Nephron progenitor cell (in vitro differentiated cells): ENCODE results near the gene REL.

Source experiments
- DNase-seq: peaks from one replicate; pipeline ENCODE4 v3.0.0; 2021
- H3K27ac Mint-ChIP-seq: 2 replicates; pipeline ENCODE4 v1.8.0; 2021; ENCODE audit warnings: mild to moderate bottlenecking, moderate library complexity, mixed read lengths
- H3K27me3 Mint-ChIP-seq: 2 replicates; pipeline ENCODE4 v1.8.0; 2021; ENCODE audit warnings: mild to moderate bottlenecking, low read depth, mixed read lengths; ENCODE audit not compliant: poor library complexity
- H3K36me3 Mint-ChIP-seq: 2 replicates; pipeline ENCODE4 v1.8.0; 2021; ENCODE audit warnings: low read depth, mixed read lengths
- H3K4me1 Mint-ChIP-seq: 2 replicates; pipeline ENCODE4 v1.8.0; 2021; ENCODE audit warnings: mixed read lengths
- H3K4me3 Mint-ChIP-seq: 2 replicates; pipeline ENCODE4 v1.8.0; 2021; ENCODE audit warnings: mild to moderate bottlenecking, moderate library complexity, mixed read lengths
- H3K9me3 Mint-ChIP-seq: 2 replicates; pipeline ENCODE4 v1.8.0; 2021; ENCODE audit warnings: mild to moderate bottlenecking, moderate library complexity, mixed read lengths
- CTCF ChIP-seq: fragments of 200-600 bp; sonication (generic); IDR thresholded peaks from 2 replicates; pipeline ENCODE4 v1.5.0; 2021; ENCODE audit warnings: antibody characterized with exemption

REL gene

GRCh38 chr2:60868589-60869273 lies 12.6 kb upstream of the REL start:
- no peaks in the 10 kb centered on the region for H3K4me1 Mint-ChIP-seq
- H3K27ac Mint-ChIP-seq = no peak overlapping the region
- no peak for TF ChIP-seq CTCF
- peaks cover 8% of the 10 kb centered on the region for H3K9me3 Mint-ChIP-seq
- no peaks in the 10 kb centered on the region for H3K36me3 Mint-ChIP-seq
- DNase-seq = no peak
- no peak overlapping the region for H3K4me3 Mint-ChIP-seq
- peaks cover 8% of the 10 kb centered on the region for H3K27me3 Mint-ChIP-seq

- H3K4me3 Mint-ChIP-seq = no peak overlapping the region
- H3K36me3 Mint-ChIP-seq = no peaks in the 10 kb centered on the region
- H3K4me1 Mint-ChIP-seq = no peaks in the 10 kb centered on the region
- H3K27ac Mint-ChIP-seq = no peak overlapping the region
- H3K27me3 Mint-ChIP-seq = peaks cover 4% of the 10 kb centered on the region
- TF ChIP-seq CTCF = no peak
- peaks cover 13% of the 10 kb centered on the region for H3K9me3 Mint-ChIP-seq
- no peak for DNase-seq
Observed at GRCh38 chr2:60872510-60872928, 8.9 kb upstream of the REL start.

- Mint-ChIP-seq H3K27ac (no peak overlapping the region), H3K4me3 (no peak overlapping the region), H3K4me1 (no peaks in the 10 kb centered on the region), H3K9me3 (peaks cover 8% of the 10 kb centered on the region), H3K36me3 (no peaks in the 10 kb centered on the region), H3K27me3 (peaks cover 4% of the 10 kb centered on the region)
- no peak for TF ChIP-seq CTCF
- DNase-seq = no peak
Observed at GRCh38 chr2:60873381-60873780, 8.0 kb upstream of the REL start.

- H3K4me3 Mint-ChIP-seq = no peak overlapping the region
- H3K9me3 Mint-ChIP-seq = peaks cover 8% of the 10 kb centered on the region
- peaks cover 4% of the 10 kb centered on the region for H3K27me3 Mint-ChIP-seq
- H3K27ac Mint-ChIP-seq = no peak overlapping the region
- H3K36me3 Mint-ChIP-seq = no peaks in the 10 kb centered on the region
- H3K4me1 Mint-ChIP-seq = peaks cover 6% of the 10 kb centered on the region
- TF ChIP-seq CTCF = no peak
- no peak for DNase-seq
Observed at GRCh38 chr2:60875520-60875919, 5.9 kb upstream of the REL start.

- peak overlapping the region; percentile 99 for H3K27ac Mint-ChIP-seq
- H3K27me3 Mint-ChIP-seq = peaks cover 2% of the 10 kb centered on the region
- H3K4me1 Mint-ChIP-seq = peaks cover 42% of the 10 kb centered on the region
- no peak for DNase-seq
- no peaks in the 10 kb centered on the region for H3K36me3 Mint-ChIP-seq
- peaks cover 1% of the 10 kb centered on the region for H3K9me3 Mint-ChIP-seq
- peak overlapping the region; percentile 94 for H3K4me3 Mint-ChIP-seq
- no peak for TF ChIP-seq CTCF
Observed at GRCh38 chr2:60880643-60881046, 729 bp upstream of the REL start.
